ENCODE data around the gene ESPNL.

DNA sequence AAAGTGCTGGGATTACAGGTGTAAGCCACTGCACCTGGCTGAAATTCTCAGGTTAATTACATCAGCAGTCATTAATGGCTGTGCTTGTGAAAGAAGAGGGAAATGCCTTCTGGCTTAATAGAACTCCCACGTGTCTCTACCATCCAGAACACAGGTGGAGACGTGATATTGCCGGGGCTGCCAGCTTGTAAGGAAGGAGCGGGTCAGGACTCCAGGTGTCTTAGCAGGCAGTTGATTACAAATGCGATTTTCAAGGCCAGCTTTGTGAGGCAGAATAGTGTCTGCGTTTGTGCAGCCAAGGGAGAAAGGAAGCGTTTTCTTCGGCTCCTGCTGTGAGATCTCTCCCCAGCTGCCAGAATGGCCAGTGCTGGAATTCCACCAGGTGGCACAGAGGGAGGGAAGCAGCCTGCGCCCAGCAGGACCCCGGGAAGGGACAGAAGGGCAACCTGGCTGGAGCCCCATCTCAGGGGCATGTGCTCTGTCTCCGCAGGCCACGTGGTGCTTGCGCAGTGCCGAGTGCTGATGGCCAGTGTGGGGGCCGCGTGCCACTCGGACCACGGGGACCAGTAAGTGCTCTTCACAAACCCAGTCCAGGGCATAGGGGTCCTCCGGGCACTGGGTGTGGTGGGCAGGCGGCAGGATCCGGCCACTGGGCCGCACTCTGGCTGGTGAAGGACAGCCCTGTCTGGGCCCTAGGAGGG is 3.7 kb upstream of the ESPNL start:
- TF ChIP-seq, protein P1, sequence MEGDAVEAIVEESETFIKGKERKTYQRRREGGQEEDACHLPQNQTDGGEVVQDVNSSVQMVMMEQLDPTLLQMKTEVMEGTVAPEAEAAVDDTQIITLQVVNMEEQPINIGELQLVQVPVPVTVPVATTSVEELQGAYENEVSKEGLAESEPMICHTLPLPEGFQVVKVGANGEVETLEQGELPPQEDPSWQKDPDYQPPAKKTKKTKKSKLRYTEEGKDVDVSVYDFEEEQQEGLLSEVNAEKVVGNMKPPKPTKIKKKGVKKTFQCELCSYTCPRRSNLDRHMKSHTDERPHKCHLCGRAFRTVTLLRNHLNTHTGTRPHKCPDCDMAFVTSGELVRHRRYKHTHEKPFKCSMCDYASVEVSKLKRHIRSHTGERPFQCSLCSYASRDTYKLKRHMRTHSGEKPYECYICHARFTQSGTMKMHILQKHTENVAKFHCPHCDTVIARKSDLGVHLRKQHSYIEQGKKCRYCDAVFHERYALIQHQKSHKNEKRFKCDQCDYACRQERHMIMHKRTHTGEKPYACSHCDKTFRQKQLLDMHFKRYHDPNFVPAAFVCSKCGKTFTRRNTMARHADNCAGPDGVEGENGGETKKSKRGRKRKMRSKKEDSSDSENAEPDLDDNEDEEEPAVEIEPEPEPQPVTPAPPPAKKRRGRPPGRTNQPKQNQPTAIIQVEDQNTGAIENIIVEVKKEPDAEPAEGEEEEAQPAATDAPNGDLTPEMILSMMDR (IDR thresholded peaks at IDR 0.05), result no peak
- TF ChIP-seq POLR2AphosphoS5 (IDR thresholded peaks at IDR 0.05; ENCODE audit: low read depth, low read length), result no peak
- TF ChIP-seq SIN3A (IDR thresholded peaks at IDR 0.05; ENCODE audit: borderline replicate concordance, insufficient read depth, low read depth, low read length), result no peak
- TF ChIP-seq, protein P2, sequence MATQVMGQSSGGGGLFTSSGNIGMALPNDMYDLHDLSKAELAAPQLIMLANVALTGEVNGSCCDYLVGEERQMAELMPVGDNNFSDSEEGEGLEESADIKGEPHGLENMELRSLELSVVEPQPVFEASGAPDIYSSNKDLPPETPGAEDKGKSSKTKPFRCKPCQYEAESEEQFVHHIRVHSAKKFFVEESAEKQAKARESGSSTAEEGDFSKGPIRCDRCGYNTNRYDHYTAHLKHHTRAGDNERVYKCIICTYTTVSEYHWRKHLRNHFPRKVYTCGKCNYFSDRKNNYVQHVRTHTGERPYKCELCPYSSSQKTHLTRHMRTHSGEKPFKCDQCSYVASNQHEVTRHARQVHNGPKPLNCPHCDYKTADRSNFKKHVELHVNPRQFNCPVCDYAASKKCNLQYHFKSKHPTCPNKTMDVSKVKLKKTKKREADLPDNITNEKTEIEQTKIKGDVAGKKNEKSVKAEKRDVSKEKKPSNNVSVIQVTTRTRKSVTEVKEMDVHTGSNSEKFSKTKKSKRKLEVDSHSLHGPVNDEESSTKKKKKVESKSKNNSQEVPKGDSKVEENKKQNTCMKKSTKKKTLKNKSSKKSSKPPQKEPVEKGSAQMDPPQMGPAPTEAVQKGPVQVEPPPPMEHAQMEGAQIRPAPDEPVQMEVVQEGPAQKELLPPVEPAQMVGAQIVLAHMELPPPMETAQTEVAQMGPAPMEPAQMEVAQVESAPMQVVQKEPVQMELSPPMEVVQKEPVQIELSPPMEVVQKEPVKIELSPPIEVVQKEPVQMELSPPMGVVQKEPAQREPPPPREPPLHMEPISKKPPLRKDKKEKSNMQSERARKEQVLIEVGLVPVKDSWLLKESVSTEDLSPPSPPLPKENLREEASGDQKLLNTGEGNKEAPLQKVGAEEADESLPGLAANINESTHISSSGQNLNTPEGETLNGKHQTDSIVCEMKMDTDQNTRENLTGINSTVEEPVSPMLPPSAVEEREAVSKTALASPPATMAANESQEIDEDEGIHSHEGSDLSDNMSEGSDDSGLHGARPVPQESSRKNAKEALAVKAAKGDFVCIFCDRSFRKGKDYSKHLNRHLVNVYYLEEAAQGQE (IDR thresholded peaks at IDR 0.05; ENCODE audit: insufficient read depth in 1 of 2, low read depth in 2 of 2, low read length in 1 of 2), result no peak

All from Panc1 (cell line).